Body of pancreas (tissue), 4 donors: ENCODE measurements around the gene PCSK5. TPM values are rescaled to one million over a fixed set of nuclear protein-coding genes. Genes with fewer than 3 reads are reported as not detected.

ENCODE experiments used
- ATAC-seq: fragments of 150-250 bp; one replicate; pipeline ENCODE4 v1.9.1; 2016
- DNase-seq, 4 donors: peaks; one replicate each; pipeline ENCODE4 v3.0.0-alpha.2; 2019
- H3K27ac ChIP-seq, 4 donors: fragments of 200-600 bp; sonication (generic); 1 replicate in 3 of 4; 2 replicates in 1 of 4; pipeline versions ENCODE4 v1.5.1 to v1.6.1; 2016 to 2019; ENCODE audit warnings: mild to moderate bottlenecking in 1 of 4, mixed read lengths in 1 of 4, moderate library complexity in 1 of 4
- H3K27me3 ChIP-seq, 2 donors: fragments of 200-600 bp; sonication (generic); one replicate each; pipeline ENCODE4 v1.6.0; 2016; ENCODE audit warnings: mild to moderate bottlenecking in 1 of 2
- H3K36me3 ChIP-seq, 2 donors: fragments of 200-600 bp; sonication (generic); replicated peaks in 1 of 2; 2 replicates each; pipeline ENCODE4 v1.5.1; 2016; ENCODE audit warnings: low read depth in 2 of 2; ENCODE audit not compliant: insufficient read depth in 1 of 2
- H3K4me1 ChIP-seq: fragments of 200-600 bp; sonication (generic); one replicate; pipeline ENCODE4 v1.6.0; 2016
- H3K4me3 ChIP-seq, 2 donors: fragments of 200-600 bp; sonication (generic); 1 replicate in 1 of 2; 2 replicates in 1 of 2; pipeline ENCODE4 v1.5.1; 2016 to 2019
- H3K9me3 ChIP-seq, 3 donors: fragments of 200-600 bp; sonication (generic); 1 replicate in 2 of 3; 2 replicates in 1 of 3; pipeline ENCODE4 v1.5.1; 2016
- POLR2A ChIP-seq, 3 donors: fragments of 450-650 bp; IDR thresholded peaks; one replicate each; pipeline ENCODE4 v1.6.1; 2016; ENCODE audit warnings: antibody characterized with exemption in 3 of 3, mild to moderate bottlenecking in 2 of 3
- WGBS, 2 donors: methylation state at CpG; one replicate each; pipeline ENCODE4 v1.1.5; 2017; 5-methylcytosine and 5-hydroxymethylcytosine counted together
- intact Hi-C: fragments of 100-400 bp; cut with DNase I; formaldehyde crosslinking; loops from one replicate; pipeline ENCODE4 v1.15.1; 2023
- total RNA-seq, 2 donors: library from RNA; depleted of rRNA; stranded (reverse); fragments of >200 nt; gene quantifications; one replicate each; pipeline ENCODE4 v1.1.0, GENCODE V29; 2016
- TF ChIP-seq, protein P1 (sequence below), 7 experiments: fragments of 450-650 bp in 4 of 7; fragments of 200-600 bp in 3 of 7; sonication (generic) in 3 of 7; IDR thresholded peaks; one replicate each; pipeline ENCODE4 v1.5.1; 2016 to 2019; ENCODE audit warnings: antibody characterized with exemption in 7 of 7

PCSK5 gene
- total RNA-seq, 2 donors from 2014 or later: 11.2 to 12.2 TPM

DNA sequence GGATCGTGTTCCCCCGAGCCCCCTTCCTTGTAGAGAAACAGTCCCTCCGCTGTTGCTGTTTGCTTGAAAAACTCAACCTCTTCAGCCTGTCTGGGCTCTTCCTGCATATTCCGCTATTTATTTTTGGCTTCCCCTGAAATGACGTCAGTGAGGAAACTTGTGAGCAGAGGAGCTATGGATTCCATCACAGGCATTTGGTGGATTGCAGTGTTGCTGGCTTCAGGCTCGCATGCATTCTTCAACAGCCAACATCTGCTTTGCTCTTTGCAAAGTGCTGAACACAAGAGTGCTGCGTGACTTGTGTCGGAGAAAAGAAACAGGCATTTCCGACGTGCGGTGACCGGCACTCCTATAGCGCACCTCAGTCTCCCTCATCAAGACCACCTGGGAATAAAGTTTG is 271.1 kb downstream of the PCSK5 start:
- ATAC-seq (no peak), DNase-seq (no peak)
- no peak overlapping the region for H3K27ac ChIP-seq
- intact Hi-C loops: no loop called here
- H3K27me3 ChIP-seq: no peaks in the 10 kb centered on the region
- H3K9me3 ChIP-seq: no peaks in the 10 kb centered on the region
- 81 to 93% methylated on average over 13 of the region's 13 CpGs for WGBS, 2 donors
- peaks cover 0 to 2% of the 10 kb centered on the region in 2 donors for H3K36me3 ChIP-seq
- TF ChIP-seq, protein P1, sequence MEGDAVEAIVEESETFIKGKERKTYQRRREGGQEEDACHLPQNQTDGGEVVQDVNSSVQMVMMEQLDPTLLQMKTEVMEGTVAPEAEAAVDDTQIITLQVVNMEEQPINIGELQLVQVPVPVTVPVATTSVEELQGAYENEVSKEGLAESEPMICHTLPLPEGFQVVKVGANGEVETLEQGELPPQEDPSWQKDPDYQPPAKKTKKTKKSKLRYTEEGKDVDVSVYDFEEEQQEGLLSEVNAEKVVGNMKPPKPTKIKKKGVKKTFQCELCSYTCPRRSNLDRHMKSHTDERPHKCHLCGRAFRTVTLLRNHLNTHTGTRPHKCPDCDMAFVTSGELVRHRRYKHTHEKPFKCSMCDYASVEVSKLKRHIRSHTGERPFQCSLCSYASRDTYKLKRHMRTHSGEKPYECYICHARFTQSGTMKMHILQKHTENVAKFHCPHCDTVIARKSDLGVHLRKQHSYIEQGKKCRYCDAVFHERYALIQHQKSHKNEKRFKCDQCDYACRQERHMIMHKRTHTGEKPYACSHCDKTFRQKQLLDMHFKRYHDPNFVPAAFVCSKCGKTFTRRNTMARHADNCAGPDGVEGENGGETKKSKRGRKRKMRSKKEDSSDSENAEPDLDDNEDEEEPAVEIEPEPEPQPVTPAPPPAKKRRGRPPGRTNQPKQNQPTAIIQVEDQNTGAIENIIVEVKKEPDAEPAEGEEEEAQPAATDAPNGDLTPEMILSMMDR (IDR thresholded peaks at IDR 0.05): no peak
- no peak for TF ChIP-seq POLR2A (IDR thresholded peaks at IDR 0.05)
- no peaks in the 10 kb centered on the region for H3K4me1 ChIP-seq
- H3K4me3 ChIP-seq: no peak overlapping the region

DNA sequence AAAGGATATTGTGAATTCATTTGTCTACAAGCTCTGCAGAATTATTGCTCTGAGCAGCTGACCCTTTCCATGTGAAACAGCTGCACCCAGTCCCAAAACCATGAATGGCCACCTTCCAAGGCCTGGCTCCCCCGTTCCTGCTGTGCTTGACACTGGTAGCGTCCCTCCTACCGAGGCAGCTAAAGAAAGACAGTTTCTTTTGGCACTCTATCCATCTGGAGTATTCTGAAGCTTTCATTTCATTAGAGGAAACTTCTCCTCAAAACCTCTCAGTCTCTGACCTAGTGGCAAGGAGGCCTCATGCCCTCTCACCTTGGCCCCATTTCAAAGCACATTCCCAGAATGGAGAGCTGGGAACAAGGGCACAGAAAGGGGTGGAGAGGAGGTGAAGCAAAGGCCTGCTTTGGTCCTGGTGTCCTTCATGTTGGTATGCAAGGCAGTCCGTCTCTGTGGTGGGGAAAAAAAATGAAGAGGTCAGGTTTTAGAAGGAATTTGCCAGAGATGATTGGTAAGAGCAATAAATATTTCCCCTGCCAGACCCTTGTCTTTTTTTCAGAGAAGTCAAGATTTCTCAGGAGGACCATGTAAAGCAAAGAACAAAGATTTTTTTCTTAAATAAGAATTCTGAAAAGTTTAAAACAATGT is 271.7 kb downstream of the PCSK5 start:
- H3K9me3 ChIP-seq: no peaks in the 10 kb centered on the region
- no peak for DNase-seq
- no peak for ATAC-seq
- intact Hi-C loops: no loop called here
- no peaks in the 10 kb centered on the region for H3K4me1 ChIP-seq
- H3K27me3 ChIP-seq: no peaks in the 10 kb centered on the region
- 88 to 89% methylated on average over 4 of the region's 4 CpGs for WGBS, 2 donors
- peaks cover 0 to 2% of the 10 kb centered on the region in 2 donors for H3K36me3 ChIP-seq
- no peak overlapping the region for H3K4me3 ChIP-seq
- TF ChIP-seq POLR2A (IDR thresholded peaks at IDR 0.05): no peak
- TF ChIP-seq, protein P1 (IDR thresholded peaks at IDR 0.05): no peak
- no peak overlapping the region for H3K27ac ChIP-seq

DNA sequence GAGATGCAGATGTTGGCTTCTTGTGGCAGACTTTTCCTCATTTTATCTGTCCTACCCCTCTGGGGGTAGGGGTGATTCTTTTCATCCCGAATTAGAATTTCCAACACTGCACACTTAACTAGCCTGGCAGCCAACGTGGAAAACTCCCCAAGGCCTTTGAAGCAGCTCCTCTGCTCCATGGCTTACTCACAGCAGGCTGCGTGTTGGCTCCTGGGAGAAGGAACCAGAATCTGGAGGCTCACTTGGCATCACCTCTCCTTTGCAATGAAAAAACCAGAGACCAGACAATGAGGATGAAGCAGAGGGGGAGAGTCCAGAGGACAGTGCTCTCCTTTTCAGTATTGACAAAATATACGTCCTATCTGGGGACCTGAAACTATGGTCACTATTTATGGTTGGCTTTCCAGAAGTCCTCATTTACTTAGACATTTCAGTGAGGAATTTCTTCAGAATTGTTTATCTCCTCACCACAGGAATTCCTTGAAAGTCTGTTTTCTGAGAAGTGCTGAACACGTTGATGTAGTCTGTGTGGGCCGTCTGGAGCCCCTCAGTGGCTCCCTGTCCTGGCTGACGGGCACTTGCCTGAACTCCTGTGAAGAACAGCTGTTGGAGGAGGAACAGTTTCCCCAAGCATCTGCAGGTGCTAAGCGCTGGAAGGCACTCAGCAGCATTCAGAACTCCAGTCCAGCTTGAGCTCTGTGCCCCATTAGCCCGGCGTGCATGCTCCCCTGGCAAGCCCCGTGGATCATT is 272.5 kb downstream of the PCSK5 start:
- Histone ChIP-seq H3K27me3 (no peaks in the 10 kb centered on the region), H3K36me3 (peaks cover 0 to 2% of the 10 kb centered on the region in 2 donors), H3K4me1 (no peaks in the 10 kb centered on the region), H3K4me3 (no peak overlapping the region), H3K27ac (no peak overlapping the region), H3K9me3 (no peaks in the 10 kb centered on the region)
- no peak for ATAC-seq
- intact Hi-C loops: no loop called here
- DNase-seq: no peak
- WGBS, 2 donors: 75 to 76% methylated on average over 11 of the region's 11 CpGs
- TF ChIP-seq POLR2A (IDR thresholded peaks at IDR 0.05): no peak
- TF ChIP-seq, protein P1 (IDR thresholded peaks at IDR 0.05): no peak

DNA sequence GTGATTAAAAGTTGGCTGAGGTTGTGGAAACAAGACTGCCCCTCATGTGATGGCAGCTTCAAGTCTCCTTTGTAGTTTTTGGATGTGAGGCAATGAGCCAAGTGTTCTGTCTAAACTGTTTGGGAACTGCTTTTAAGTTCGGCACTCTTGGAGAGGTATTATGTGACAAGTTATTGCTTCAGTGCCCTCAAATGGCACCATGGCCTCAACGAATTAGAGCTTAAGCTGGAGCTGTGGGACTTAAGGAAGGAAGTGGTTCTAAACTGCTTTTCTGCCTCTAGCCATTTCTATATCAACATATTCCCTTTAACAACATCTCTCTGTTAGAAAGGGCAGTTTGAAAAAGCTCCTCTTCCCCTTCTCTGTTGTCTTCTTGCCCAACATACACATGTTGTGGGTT is 276.1 kb downstream of the PCSK5 start:
- H3K36me3 ChIP-seq: peaks cover 0 to 4% of the 10 kb centered on the region in 2 donors
- intact Hi-C loops: no loop called here
- no peak overlapping the region for H3K27ac ChIP-seq
- H3K9me3 ChIP-seq: no peaks in the 10 kb centered on the region
- no peaks in the 10 kb centered on the region for H3K27me3 ChIP-seq
- H3K4me3 ChIP-seq: no peak overlapping the region
- DNase-seq (no peak), ATAC-seq (no peak)
- WGBS, 2 donors: 57 to 72% methylated on average over 2 of the region's 2 CpGs
- TF ChIP-seq, protein P1 (IDR thresholded peaks at IDR 0.05): no peak
- no peak for TF ChIP-seq POLR2A (IDR thresholded peaks at IDR 0.05)
- H3K4me1 ChIP-seq: no peaks in the 10 kb centered on the region
